Measurements from ENCODE around the gene SLC19A1.

SLC19A1 gene

GRCh38 chr21:45542667-45543370 lies 579 bp upstream of the SLC19A1 start:
- H2BK12ac ChIP-seq (ENCODE audit: low read length in 2 of 2) = peak overlapping the region in 1 of 2 experiments; percentile 21
- no peak overlapping the region for H3K27ac ChIP-seq (ENCODE audit: low read length, poor library complexity, severe bottlenecking)
- H4K91ac ChIP-seq (ENCODE audit: low read length) = peak overlapping the region; percentile 44
- no peak overlapping the region for H2BK15ac ChIP-seq (ENCODE audit: low read depth, poor library complexity, severe bottlenecking)
- peak overlapping the region in 1 of 2 experiments; percentile 72 for H3K18ac ChIP-seq (ENCODE audit: low read depth in 1 of 2, low read length in 2 of 2)
- H3K9me3 ChIP-seq (ENCODE audit: control insufficient read depth, low read length) = no peaks in the 10 kb centered on the region
- peak overlapping the region; percentile 36 for H3K9ac ChIP-seq (ENCODE audit: low read length)
- H3K4ac ChIP-seq (ENCODE audit: low read depth in 1 of 2, low read length in 2 of 2) = peak overlapping the region in 1 of 2 experiments; percentile 37
- DNase-seq = no peak
- peak overlapping the region in 1 of 2 experiments; percentile 55 for H3K14ac ChIP-seq (ENCODE audit: low read length in 2 of 2)
- H2AFZ ChIP-seq (ENCODE audit: low read depth, low read length) = no peak overlapping the region
- no peak overlapping the region for H2BK5ac ChIP-seq (ENCODE audit: low read depth, low read length, poor library complexity, severe bottlenecking)
- 57% methylated on average over 45 of the region's 55 CpGs for WGBS
- peak overlapping the region; percentile 35 for H3K4me2 ChIP-seq (ENCODE audit: low read length, poor library complexity, severe bottlenecking)
- H3K4me1 ChIP-seq (ENCODE audit: control insufficient read depth, insufficient read depth, low read depth, low read length) = peaks cover 20% of the 10 kb centered on the region
- peak overlapping the region; percentile 62 to 75 for H3K4me3 ChIP-seq (ENCODE audit: insufficient read depth in 1 of 2, low read depth in 1 of 2, low read length in 2 of 2)
- peaks cover 0 to 9% of the 10 kb centered on the region in 2 experiments for H3K36me3 ChIP-seq (ENCODE audit: control insufficient read depth in 1 of 2, insufficient read depth in 2 of 2, low read depth in 1 of 2, low read length in 2 of 2)
- H4K8ac ChIP-seq (ENCODE audit: low read length) = peak overlapping the region; percentile 33
- peaks cover 0 to 14% of the 10 kb centered on the region in 2 experiments for H3K27me3 ChIP-seq (ENCODE audit: control insufficient read depth in 1 of 2, insufficient read depth in 1 of 2, low read length in 2 of 2)
- peaks cover 18% of the 10 kb centered on the region for H3K79me1 ChIP-seq (replicated peaks; ENCODE audit: low read length, poor library complexity, severe bottlenecking)
- H3K23ac ChIP-seq (ENCODE audit: low read length in 2 of 2) = no peak overlapping the region
- peak overlapping the region; percentile 37 for H2AK5ac ChIP-seq (ENCODE audit: low read length, severe bottlenecking)
- H2BK120ac ChIP-seq (ENCODE audit: low read depth, low read length) = peak overlapping the region; percentile 75

GRCh38 chr21:45541221-45542039 lies 810 bp downstream of the SLC19A1 start:
- no peaks in the 10 kb centered on the region for H3K9me3 ChIP-seq (ENCODE audit: control insufficient read depth, low read length)
- H3K27ac ChIP-seq (ENCODE audit: low read length, poor library complexity, severe bottlenecking) = no peak overlapping the region
- DNase-seq = peak; percentile 45
- WGBS = 29% methylated on average over 35 of the region's 50 CpGs
- no peak overlapping the region for H3K14ac ChIP-seq (ENCODE audit: low read length in 2 of 2)
- H4K91ac ChIP-seq (ENCODE audit: low read length) = no peak overlapping the region
- peak overlapping the region; percentile 82 for H4K8ac ChIP-seq (ENCODE audit: low read length)
- no peak overlapping the region for H2BK15ac ChIP-seq (ENCODE audit: low read depth, poor library complexity, severe bottlenecking)
- peaks cover 20% of the 10 kb centered on the region for H3K4me1 ChIP-seq (ENCODE audit: control insufficient read depth, insufficient read depth, low read depth, low read length)
- H3K18ac ChIP-seq (ENCODE audit: low read depth in 1 of 2, low read length in 2 of 2) = peak overlapping the region; percentile 34 to 61
- peak overlapping the region; percentile 65 for H3K9ac ChIP-seq (ENCODE audit: low read length)
- no peak overlapping the region for H2BK12ac ChIP-seq (ENCODE audit: low read length in 2 of 2)
- peak overlapping the region; percentile 0 to 30 for H3K4ac ChIP-seq (ENCODE audit: low read depth in 1 of 2, low read length in 2 of 2)
- H3K4me3 ChIP-seq (ENCODE audit: insufficient read depth in 1 of 2, low read depth in 1 of 2, low read length in 2 of 2) = peak overlapping the region; percentile 75 to 78
- peak overlapping the region; percentile 39 for H2AFZ ChIP-seq (ENCODE audit: low read depth, low read length)
- no peak overlapping the region for H2AK5ac ChIP-seq (ENCODE audit: low read length, severe bottlenecking)
- H3K36me3 ChIP-seq (ENCODE audit: control insufficient read depth in 1 of 2, insufficient read depth in 2 of 2, low read depth in 1 of 2, low read length in 2 of 2) = peaks cover 0 to 16% of the 10 kb centered on the region in 2 experiments
- peak overlapping the region; percentile 91 for H3K4me2 ChIP-seq (ENCODE audit: low read length, poor library complexity, severe bottlenecking)
- peak overlapping the region in 1 of 2 experiments; percentile 38 for H3K23ac ChIP-seq (ENCODE audit: low read length in 2 of 2)
- H3K79me1 ChIP-seq (replicated peaks; ENCODE audit: low read length, poor library complexity, severe bottlenecking) = peaks cover 18% of the 10 kb centered on the region
- H2BK120ac ChIP-seq (ENCODE audit: low read depth, low read length) = no peak overlapping the region
- H3K27me3 ChIP-seq (ENCODE audit: control insufficient read depth in 1 of 2, insufficient read depth in 1 of 2, low read length in 2 of 2) = no peaks in the 10 kb centered on the region
- no peak overlapping the region for H2BK5ac ChIP-seq (ENCODE audit: low read depth, low read length, poor library complexity, severe bottlenecking)

- Histone ChIP-seq H3K4me1 (ENCODE audit: control insufficient read depth, insufficient read depth, low read depth, low read length) (peaks cover 20% of the 10 kb centered on the region), H2AFZ (ENCODE audit: low read depth, low read length) (no peak overlapping the region), H2BK12ac (ENCODE audit: low read length in 2 of 2) (no peak overlapping the region), H3K4me3 (ENCODE audit: insufficient read depth in 1 of 2, low read depth in 1 of 2, low read length in 2 of 2) (no peak overlapping the region), H2BK120ac (ENCODE audit: low read depth, low read length) (no peak overlapping the region), H3K27me3 (ENCODE audit: control insufficient read depth in 1 of 2, insufficient read depth in 1 of 2, low read length in 2 of 2) (no peaks in the 10 kb centered on the region), H2BK15ac (ENCODE audit: low read depth, poor library complexity, severe bottlenecking) (no peak overlapping the region), H2BK5ac (ENCODE audit: low read depth, low read length, poor library complexity, severe bottlenecking) (no peak overlapping the region), H3K9me3 (ENCODE audit: control insufficient read depth, low read length) (no peaks in the 10 kb centered on the region), H2AK5ac (ENCODE audit: low read length, severe bottlenecking) (no peak overlapping the region), H3K4ac (ENCODE audit: low read depth in 1 of 2, low read length in 2 of 2) (no peak overlapping the region), H4K91ac (ENCODE audit: low read length) (no peak overlapping the region), H3K79me1 (replicated peaks; ENCODE audit: low read length, poor library complexity, severe bottlenecking) (peaks cover 18% of the 10 kb centered on the region), H4K8ac (ENCODE audit: low read length) (no peak overlapping the region), H3K36me3 (ENCODE audit: control insufficient read depth in 1 of 2, insufficient read depth in 2 of 2, low read depth in 1 of 2, low read length in 2 of 2) (peaks cover 0 to 22% of the 10 kb centered on the region in 2 experiments), H3K9ac (ENCODE audit: low read length) (no peak overlapping the region), H3K4me2 (ENCODE audit: low read length, poor library complexity, severe bottlenecking) (no peak overlapping the region), H3K23ac (ENCODE audit: low read length in 2 of 2) (no peak overlapping the region), H3K27ac (ENCODE audit: low read length, poor library complexity, severe bottlenecking) (no peak overlapping the region), H3K14ac (ENCODE audit: low read length in 2 of 2) (no peak overlapping the region), H3K18ac (ENCODE audit: low read depth in 1 of 2, low read length in 2 of 2) (no peak overlapping the region)
- no peak for DNase-seq
- WGBS = 96% methylated on average over 10 of the region's 10 CpGs
Measured at GRCh38 chr21:45540601-45540970, 1.7 kb downstream of the SLC19A1 start.

All from mesenchymal stem cell (in vitro differentiated cells and primary cell).